H1 (cell line): ENCODE data around the gene GPR137. TPM values are rescaled to one million over a fixed set of nuclear protein-coding genes. Genes with fewer than 3 reads are reported as not detected.

Experiments
- CTCF ChIA-PET: fragments of 300-600 bp; sonication (Branson Sonifier 250); formaldehyde crosslinking; loops from one replicate; lab custom pipeline; 2021; ENCODE audit not compliant: partially characterized antibody; lab: Charles Lee
- POLR2A ChIA-PET: fragments of 300-600 bp; sonication (Branson Sonifier 250); formaldehyde crosslinking; loops from one replicate; lab custom pipeline; 2021; ENCODE audit warnings: inconsistent platforms; ENCODE audit not compliant: partially characterized antibody; lab: Charles Lee
- DNase-seq, 2 experiments: peaks; one replicate each; pipeline versions ENCODE4 v3.0.0 to v3.0.0-alpha.2; 2010 to 2022; ENCODE audit warnings: low spot score in 2 of 2, low read depth in 1 of 2, mixed read lengths in 1 of 2
- FAIRE-seq: peaks from 2 replicates; lab custom pipeline; 2011; peaks lifted over from hg19 to GRCh38; lab: Jason Lieb, UNC
- H2AFZ ChIP-seq: 2 replicates; pipeline ENCODE4 v1.8.1; 2012; ENCODE audit warnings: low read length, inconsistent platforms
- H2AK5ac ChIP-seq: 2 replicates; pipeline ENCODE4 v1.6.1; 2013; ENCODE audit warnings: low read depth, low read length
- H2BK120ac ChIP-seq: replicated peaks from 2 replicates; pipeline ENCODE3; 2013; ENCODE audit warnings: low read depth, low read length, inconsistent platforms
- H2BK12ac ChIP-seq: 2 replicates; pipeline ENCODE4 v1.6.1; 2013; ENCODE audit warnings: low read depth, low read length
- H2BK15ac ChIP-seq: 2 replicates; pipeline ENCODE4 v1.6.1; 2013; ENCODE audit warnings: low read length
- H2BK20ac ChIP-seq: 2 replicates; pipeline ENCODE4 v1.6.1; 2013; ENCODE audit warnings: low read length
- H2BK5ac ChIP-seq: 2 replicates; pipeline ENCODE4 v1.6.1; 2013; ENCODE audit warnings: low read depth, low read length
- H3K14ac ChIP-seq: 2 replicates; pipeline ENCODE4 v1.6.1; 2013; ENCODE audit warnings: inconsistent platforms; ENCODE audit not compliant: insufficient read length
- H3K18ac ChIP-seq: 2 replicates; pipeline ENCODE4 v1.6.1; 2013; ENCODE audit warnings: low read length; ENCODE audit errors: extremely low read depth
- H3K23ac ChIP-seq: 2 replicates; pipeline ENCODE4 v1.6.1; 2013; ENCODE audit warnings: inconsistent platforms; ENCODE audit not compliant: insufficient read length
- H3K23me2 ChIP-seq: 2 replicates; pipeline ENCODE4 v1.6.1; 2013; ENCODE audit warnings: low read depth, low read length
- H3K27ac ChIP-seq: 2 replicates; pipeline ENCODE4 v1.6.1; 2011; ENCODE audit warnings: low read depth, low read length, inconsistent platforms
- H3K27me3 ChIP-seq, 4 experiments: replicated peaks in 1 of 4; 1 replicate in 1 of 4; 2 replicates in 3 of 4; pipeline versions ENCODE4 v1.6.1 to v1.8.1; 2011 to 2013; ENCODE audit warnings: low read length in 3 of 4, mild to moderate bottlenecking in 3 of 4, inconsistent platforms in 2 of 4, mixed read lengths in 2 of 4, moderate library complexity in 1 of 4; ENCODE audit not compliant: control insufficient read depth in 3 of 4, insufficient read depth in 3 of 4; ENCODE audit errors: extremely low read depth in 1 of 4
- H3K36me3 ChIP-seq, 4 experiments: 2 replicates each; pipeline versions ENCODE4 v1.6.1 to v1.8.1; 2011 to 2013; ENCODE audit warnings: mild to moderate bottlenecking in 4 of 4, low read length in 3 of 4, moderate library complexity in 2 of 4, control low read depth in 1 of 4, inconsistent platforms in 1 of 4; ENCODE audit not compliant: insufficient read depth in 4 of 4, control insufficient read depth in 2 of 4
- H3K4ac ChIP-seq: replicated peaks from 2 replicates; pipeline ENCODE3; 2013; ENCODE audit warnings: low read length, low read depth, mixed read lengths, inconsistent platforms; ENCODE audit not compliant: insufficient read length
- H3K4me1 ChIP-seq, 4 experiments: replicated peaks in 1 of 4; 1 replicate in 1 of 4; 2 replicates in 3 of 4; pipeline versions ENCODE4 v1.6.1 to v1.8.1; 2011 to 2013; ENCODE audit warnings: low read length in 3 of 4, inconsistent platforms in 2 of 4, mixed read lengths in 1 of 4; ENCODE audit not compliant: insufficient read depth in 4 of 4, control insufficient read depth in 3 of 4
- H3K4me2 ChIP-seq, 2 experiments: 2 replicates each; pipeline versions ENCODE4 v1.6.1 to v1.8.1; 2011 to 2013; ENCODE audit warnings: low read depth in 2 of 2, low read length in 2 of 2, control low read depth in 1 of 2, inconsistent platforms in 1 of 2, mild to moderate bottlenecking in 1 of 2; ENCODE audit not compliant: insufficient read depth in 1 of 2
- H3K4me3 ChIP-seq, 4 experiments: fragments of 200-600, 300-600 bp in 1 of 4; sonication (generic), shearing (Covaris generic), sonication (Bioruptor Twin) in 1 of 4; 2 replicates each; pipeline versions ENCODE4 v1.5.1 to v1.8.1; 2011 to 2016; ENCODE audit warnings: low read length in 4 of 4, low read depth in 3 of 4, control low read depth in 2 of 4, inconsistent platforms in 2 of 4, mild to moderate bottlenecking in 2 of 4, mixed read lengths in 1 of 4, moderate library complexity in 1 of 4; ENCODE audit not compliant: insufficient read depth in 2 of 4; ENCODE audit errors: extremely low read depth in 1 of 4
- H3K56ac ChIP-seq: replicated peaks from 2 replicates; pipeline ENCODE3; 2013; ENCODE audit warnings: low read depth, mild to moderate bottlenecking, mixed read lengths, low read length, inconsistent platforms; ENCODE audit not compliant: insufficient read length
- H3K79me1 ChIP-seq: 2 replicates; pipeline ENCODE4 v1.6.1; 2013; ENCODE audit warnings: low read depth, low read length, control low read depth
- H3K79me2 ChIP-seq, 2 experiments: 2 replicates each; pipeline versions ENCODE4 v1.6.1 to v1.8.1; 2012 to 2013; ENCODE audit warnings: low read length in 2 of 2, mild to moderate bottlenecking in 2 of 2, inconsistent platforms in 1 of 2; ENCODE audit not compliant: insufficient read depth in 2 of 2, control insufficient read depth in 1 of 2
- H3K9ac ChIP-seq, 4 experiments: replicated peaks in 1 of 4; 1 replicate in 1 of 4; 2 replicates in 3 of 4; pipeline versions ENCODE4 v1.6.1 to v1.8.1; 2011 to 2013; ENCODE audit warnings: low read depth in 3 of 4, low read length in 3 of 4, control low read depth in 2 of 4, mild to moderate bottlenecking in 2 of 4, moderate library complexity in 2 of 4, inconsistent platforms in 1 of 4; ENCODE audit errors: extremely low read depth in 1 of 4
- H3K9me3 ChIP-seq, 2 experiments: 2 replicates each; pipeline versions ENCODE4 v1.6.1 to v1.8.1; 2012 to 2013; ENCODE audit warnings: mild to moderate bottlenecking in 2 of 2, moderate library complexity in 2 of 2, control low read depth in 1 of 2, inconsistent platforms in 1 of 2, low read depth in 1 of 2, low read length in 1 of 2, mixed read lengths in 1 of 2; ENCODE audit not compliant: insufficient read depth in 2 of 2
- H4K20me1 ChIP-seq, 2 experiments: replicated peaks in 1 of 2; 2 replicates each; pipeline versions ENCODE3 to v1.8.1; 2011 to 2013; ENCODE audit warnings: inconsistent platforms in 2 of 2, low read length in 2 of 2, mild to moderate bottlenecking in 1 of 2; ENCODE audit not compliant: insufficient read depth in 2 of 2, control insufficient read depth in 1 of 2
- H4K5ac ChIP-seq: 2 replicates; pipeline ENCODE4 v1.6.1; 2013; ENCODE audit warnings: low read length, low read depth, mixed read lengths, inconsistent platforms; ENCODE audit not compliant: insufficient read length
- H4K8ac ChIP-seq: 2 replicates; pipeline ENCODE4 v1.8.0; 2013; ENCODE audit warnings: mild to moderate bottlenecking, moderate library complexity, low read length, inconsistent platforms; ENCODE audit not compliant: insufficient read depth; ENCODE audit errors: extremely low read depth
- H4K91ac ChIP-seq: replicated peaks from 2 replicates; pipeline ENCODE3; 2013; ENCODE audit warnings: low read length, mixed read lengths, inconsistent platforms; ENCODE audit not compliant: insufficient read length
- NANOG ChIP-seq: IDR thresholded peaks from 2 replicates; pipeline ENCODE4 v1.6.1; 2011; ENCODE audit warnings: low read length, low read depth, mild to moderate bottlenecking, inconsistent platforms; ENCODE audit not compliant: insufficient read depth, poor library complexity, severe bottlenecking
- WGBS, 2 experiments: shearing (Covaris generic) in 1 of 2; methylation state at CpG; one replicate each; pipeline versions ENCODE4 v1.1.6 to v1.1.7; 2013 to 2015; ENCODE audit warnings: low lambda C conversion rate in 2 of 2, mixed read lengths in 2 of 2, inconsistent platforms in 1 of 2, low coverage in 1 of 2, missing lambda C conversion rate in 1 of 2; ENCODE audit not compliant: insufficient replicate concordance in 2 of 2, insufficient coverage in 1 of 2, insufficient read length in 1 of 2; ENCODE audit errors: extremely low coverage in 1 of 2, missing lambda C conversion rate in 1 of 2; 5-methylcytosine and 5-hydroxymethylcytosine counted together
- polyA plus RNA-seq, 7 experiments: library from polyadenylated mRNA; depleted of rRNA in 3 of 7; stranded (reverse) in 5 of 7; unstranded in 2 of 7; fragments of >200 nt in 5 of 7; fragments of 200-250 nt in 2 of 7; gene quantifications; 1 replicate in 5 of 7; 2 replicates in 1 of 7; 4 replicates in 1 of 7; pipeline versions ENCODE4 v1.2.1 to v1.2.3, GENCODE V29; 2011 to 2013; ENCODE audit warnings: missing spikeins in 2 of 7, mixed read lengths in 2 of 7
- total RNA-seq: library from RNA; stranded (reverse); fragmentation: NEBNext Ultra II Directional; extraction: Animal tissue kit (Norgen Biotek cat#: 25700); gene quantifications from 2 replicates; pipeline ENCODE4 v1.2.1, GENCODE V29; 2021

Gene GPR137
- total and polyA plus RNA-seq, 2 of the 8 experiments (the other 6 are each of a cell fraction or from before 2014, with no cell fraction given), result 36.2 to 37.8 TPM

- no peak overlapping the region for H2BK12ac ChIP-seq
- no peak overlapping the region for H4K91ac ChIP-seq
- peaks cover 0 to 2% (median 0%) of the 10 kb centered on the region in 4 experiments; a peak in 4 of 7 replicates for H3K4me1 ChIP-seq
- no peak overlapping the region for H2AK5ac ChIP-seq
- no peak overlapping the region for H2BK20ac ChIP-seq
- 85% methylated on average over 17 of the region's 24 CpGs; no CpG with 5 or more reads in 1 of the 2 experiments for WGBS, 2 experiments
- no peak overlapping the region for H2AFZ ChIP-seq
- ChIA-PET POLR2A (interaction anchor here (0.8 to 7.1 kb wide), 8 partner anchors 8 to 53 kb away, joined by 3 to 101 read pairs (median 4); partner anchors contain the start of gene PPP1R14B), CTCF (interaction anchor here (1.0 to 5.9 kb wide), 4 partner anchors 7 to 82 kb away, joined by 3 to 62 read pairs (median 8); no protein-coding TSS in a partner anchor)
- no peak overlapping the region for H3K4me2 ChIP-seq
- H4K8ac ChIP-seq, result no peak overlapping the region
- peaks cover 0 to 7% of the 10 kb centered on the region in 2 experiments; a peak in 1 of 4 replicates for H3K79me2 ChIP-seq
- no peaks in the 10 kb centered on the region for H3K23me2 ChIP-seq
- H3K4ac ChIP-seq, result no peak overlapping the region
- no peak overlapping the region for H2BK5ac ChIP-seq
- no peaks in the 10 kb centered on the region for H3K27me3 ChIP-seq
- no peak overlapping the region for H2BK15ac ChIP-seq
- peaks cover 1% of the 10 kb centered on the region; the same call in 1 of the 2 replicates for H3K79me1 ChIP-seq
- H2BK120ac ChIP-seq, result no peak overlapping the region
- H3K23ac ChIP-seq, result no peak overlapping the region
- H3K18ac ChIP-seq, result no peak overlapping the region
- no peak overlapping the region for H3K14ac ChIP-seq
- TF ChIP-seq NANOG, result no peak
- H4K20me1 ChIP-seq, result peaks cover 4 to 25% of the 10 kb centered on the region in 2 experiments
- H3K27ac ChIP-seq, result no peak overlapping the region
- H3K56ac ChIP-seq, result no peak overlapping the region
- FAIRE-seq, result no peak
- H3K9ac ChIP-seq, result no peak overlapping the region
- H3K36me3 ChIP-seq, result peaks cover 21 to 79% (median 42%) of the 10 kb centered on the region in 4 experiments
- H4K5ac ChIP-seq, result no peak overlapping the region
- no peak for DNase-seq
- no peaks in the 10 kb centered on the region for H3K9me3 ChIP-seq
- no peak overlapping the region for H3K4me3 ChIP-seq
These were observed 27.3 kb upstream of the GPR137 start for GRCh38 chr11:64258356-64258755.
